Astrocyte (in vitro differentiated cells and primary cell): ENCODE data around the gene TCP11.

ENCODE experiments used
- EZH2 ChIP-seq: IDR thresholded peaks from 2 replicates; pipeline ENCODE4 v1.6.1; 2012; ENCODE audit warnings: mild to moderate bottlenecking, low read length, inconsistent platforms; ENCODE audit not compliant: insufficient read depth
- TF ChIP-seq, protein P1 (sequence below): IDR thresholded peaks from 2 replicates; pipeline ENCODE4 v1.5.1; 2011; ENCODE audit warnings: low read depth, mild to moderate bottlenecking, inconsistent platforms, low read length, moderate library complexity; ENCODE audit not compliant: insufficient read depth

DNA sequence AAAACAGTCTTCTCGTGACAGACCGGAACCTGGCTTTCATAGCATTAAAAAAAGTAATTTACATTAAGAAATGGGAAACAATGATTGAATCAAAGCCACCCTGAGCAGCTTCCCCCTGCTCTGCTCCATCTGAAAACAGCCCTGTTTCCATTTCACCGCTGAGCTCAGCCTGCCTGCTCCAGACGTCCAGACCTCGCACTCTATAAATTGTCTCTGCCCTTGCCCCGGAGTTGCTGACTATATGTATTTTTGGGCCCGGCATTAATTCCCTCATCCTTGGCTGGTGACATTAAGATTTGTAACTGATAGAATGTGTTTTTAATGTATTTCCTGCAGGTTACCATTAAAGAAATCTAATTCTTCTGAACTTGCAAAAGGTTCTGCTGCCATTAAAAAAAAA is 22.7 kb upstream of the TCP11 start:
- no peak for TF ChIP-seq EZH2
- TF ChIP-seq, protein P1, sequence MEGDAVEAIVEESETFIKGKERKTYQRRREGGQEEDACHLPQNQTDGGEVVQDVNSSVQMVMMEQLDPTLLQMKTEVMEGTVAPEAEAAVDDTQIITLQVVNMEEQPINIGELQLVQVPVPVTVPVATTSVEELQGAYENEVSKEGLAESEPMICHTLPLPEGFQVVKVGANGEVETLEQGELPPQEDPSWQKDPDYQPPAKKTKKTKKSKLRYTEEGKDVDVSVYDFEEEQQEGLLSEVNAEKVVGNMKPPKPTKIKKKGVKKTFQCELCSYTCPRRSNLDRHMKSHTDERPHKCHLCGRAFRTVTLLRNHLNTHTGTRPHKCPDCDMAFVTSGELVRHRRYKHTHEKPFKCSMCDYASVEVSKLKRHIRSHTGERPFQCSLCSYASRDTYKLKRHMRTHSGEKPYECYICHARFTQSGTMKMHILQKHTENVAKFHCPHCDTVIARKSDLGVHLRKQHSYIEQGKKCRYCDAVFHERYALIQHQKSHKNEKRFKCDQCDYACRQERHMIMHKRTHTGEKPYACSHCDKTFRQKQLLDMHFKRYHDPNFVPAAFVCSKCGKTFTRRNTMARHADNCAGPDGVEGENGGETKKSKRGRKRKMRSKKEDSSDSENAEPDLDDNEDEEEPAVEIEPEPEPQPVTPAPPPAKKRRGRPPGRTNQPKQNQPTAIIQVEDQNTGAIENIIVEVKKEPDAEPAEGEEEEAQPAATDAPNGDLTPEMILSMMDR: no peak
